Naive thymus-derived CD8-positive, alpha-beta T cell (primary cell): ENCODE results near the gene SLC22A1. TPM values are rescaled to one million over a fixed set of nuclear protein-coding genes. Genes with fewer than 3 reads are reported as not detected.
"Not testable (repeated sequence)": the region's sequence is repeated elsewhere in the genome, so short reads cannot be mapped to it uniquely, and the experiment has no call there.

Source experiments
- ATAC-seq, 2 donors: fragments of 150-1000 bp; cut with Tn5 transposase in 1 of 2; sonication (Bioruptor Pico), chemical (Tn5 transposase) in 1 of 2; 1 replicate in 1 of 2; 2 replicates in 1 of 2; pipeline ENCODE4 v1.10.0; 2021; ENCODE audit warnings: mild to moderate bottlenecking in 2 of 2, moderate library complexity in 2 of 2
- POLR2A ChIA-PET: fragments of 350-600 bp; sonication (Branson Sonifier 250); formaldehyde crosslinking; loops from one replicate; lab custom pipeline; 2021; ENCODE audit warnings: antibody characterized with exemption; lab: Charles Lee
- DNase-seq, 10 donors: peaks; one replicate each; pipeline versions ENCODE4 v3.0.0 to v3.0.0-alpha.2; 2020 to 2022
- H3K27ac Mint-ChIP-seq, 10 donors: one replicate each; pipeline ENCODE4 v1.8.0; 2020 to 2022; ENCODE audit warnings: mild to moderate bottlenecking in 10 of 10, mixed read lengths in 10 of 10, moderate library complexity in 4 of 10, inconsistent platforms in 1 of 10
- H3K27me3 Mint-ChIP-seq, 5 donors: one replicate each; pipeline ENCODE4 v1.8.0; 2021 to 2022; ENCODE audit warnings: mixed read lengths in 5 of 5
- H3K36me3 Mint-ChIP-seq, 3 donors: one replicate each; pipeline ENCODE4 v1.8.0; 2020 to 2022; ENCODE audit warnings: mixed read lengths in 3 of 3, mild to moderate bottlenecking in 2 of 3, inconsistent platforms in 1 of 3
- H3K4me1 Mint-ChIP-seq, 4 donors: one replicate each; pipeline ENCODE4 v1.8.0; 2021 to 2022; ENCODE audit warnings: mixed read lengths in 4 of 4
- H3K4me3 Mint-ChIP-seq, 10 donors: one replicate each; pipeline ENCODE4 v1.8.0; 2020 to 2022; ENCODE audit warnings: mild to moderate bottlenecking in 10 of 10, mixed read lengths in 10 of 10, moderate library complexity in 6 of 10, inconsistent platforms in 1 of 10
- H3K9me3 Mint-ChIP-seq, 9 donors: one replicate each; pipeline ENCODE4 v1.8.0; 2020 to 2022; ENCODE audit warnings: mixed read lengths in 9 of 9, mild to moderate bottlenecking in 3 of 9, inconsistent platforms in 1 of 9, moderate library complexity in 1 of 9
- polyA plus RNA-seq, 3 donors: library from polyadenylated mRNA; unstranded; fragments of 300-500 nt; fragmentation: Illumina TruSeq; gene quantifications; one replicate each; pipeline ENCODE4 v1.2.3, GENCODE V29; 2021
- total RNA-seq, 8 experiments: library from RNA in 2 of 8; stranded (reverse) in 2 of 8; gene quantifications; one replicate each; pipeline ENCODE4 v1.2.3 and lab custom pipeline; 2021 to 2026

Gene SLC22A1
- total and polyA plus RNA-seq, 5 experiments from 2014 or later: 0.18 to 2.3 (median 1.5) TPM; not detected in 2

DNA sequence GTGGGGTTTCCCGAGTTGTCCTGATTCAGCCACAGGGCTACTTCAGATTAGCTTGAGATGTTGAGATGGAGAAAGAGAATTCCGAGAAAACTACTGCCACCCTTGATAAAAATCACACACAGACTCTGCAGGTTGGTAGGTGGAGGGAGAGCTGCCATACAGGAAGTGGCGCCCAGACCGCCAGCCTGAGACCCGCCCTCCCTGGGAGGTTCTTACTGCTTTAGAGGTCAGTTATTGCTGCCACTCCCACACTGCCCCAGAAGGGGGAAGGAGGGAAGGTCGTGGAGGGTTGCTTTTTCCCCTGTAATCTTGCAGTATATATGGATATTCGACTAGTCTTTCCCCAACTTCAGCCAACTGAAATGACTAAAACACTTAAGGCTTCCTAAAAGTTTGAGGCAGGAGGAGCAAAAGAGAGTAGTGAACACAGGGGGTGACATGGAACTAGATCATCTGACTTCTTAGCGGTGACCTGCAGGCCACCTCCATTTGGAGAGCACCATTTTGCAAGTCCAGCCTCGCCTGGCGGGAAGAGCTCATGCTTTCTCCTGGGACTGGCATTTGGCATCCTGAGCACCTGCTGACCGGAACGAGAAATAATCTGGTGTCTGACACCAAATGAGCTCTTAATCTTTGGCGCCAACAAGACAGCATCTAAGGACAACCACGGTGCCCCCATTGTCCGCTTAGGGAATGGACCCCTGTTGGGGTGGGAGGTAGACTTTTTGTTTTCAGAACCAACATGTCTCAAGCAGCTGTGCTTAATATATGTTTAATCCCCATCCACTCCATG, 35.7 kb upstream of the SLC22A1 start:
- no peak overlapping the region for H3K4me3 Mint-ChIP-seq
- no peak for ATAC-seq
- H3K4me1 Mint-ChIP-seq: peaks cover 0 to 8% (median 6%) of the 10 kb centered on the region in 4 donors
- no peaks in the 10 kb centered on the region for H3K9me3 Mint-ChIP-seq
- H3K36me3 Mint-ChIP-seq: peaks cover 0 to 94% (median 65%) of the 10 kb centered on the region in 3 donors
- POLR2A ChIA-PET: no interaction called here
- DNase-seq: no peak
- no peak overlapping the region for H3K27ac Mint-ChIP-seq
- H3K27me3 Mint-ChIP-seq: no peaks in the 10 kb centered on the region

- Mint-ChIP-seq H3K27ac (no peak overlapping the region), H3K9me3 (no peaks in the 10 kb centered on the region), H3K4me1 (peaks cover 0 to 8% (median 5%) of the 10 kb centered on the region in 4 donors), H3K27me3 (no peaks in the 10 kb centered on the region), H3K4me3 (no peak overlapping the region), H3K36me3 (peaks cover 0 to 91% (median 59%) of the 10 kb centered on the region in 3 donors)
- DNase-seq: no peak
- POLR2A ChIA-PET: no interaction called here
- no peak for ATAC-seq
These were observed 34.9 kb upstream of the SLC22A1 start for GRCh38 chr6:160086754-160087153.

- Mint-ChIP-seq H3K9me3 (no peaks in the 10 kb centered on the region), H3K4me3 (no peak overlapping the region), H3K36me3 (peaks cover 0 to 89% (median 53%) of the 10 kb centered on the region in 3 donors), H3K4me1 (peaks cover 0 to 8% (median 4%) of the 10 kb centered on the region in 4 donors), H3K27ac (peak overlapping the region in 3 of 10 donors; percentile 14 to 85 (median 29)), H3K27me3 (no peaks in the 10 kb centered on the region)
- DNase-seq: no peak
- POLR2A ChIA-PET: no interaction called here
- no peak for ATAC-seq
These were observed 33.4 kb upstream of the SLC22A1 start for GRCh38 chr6:160088069-160088783.

- ATAC-seq (no peak), DNase-seq (no peak)
- H3K9me3 Mint-ChIP-seq: no peaks in the 10 kb centered on the region
- H3K4me3 Mint-ChIP-seq: no peak overlapping the region
- peak overlapping the region in 2 of 10 donors; percentile 22 to 47 for H3K27ac Mint-ChIP-seq
- peaks cover 3 to 89% (median 50%) of the 10 kb centered on the region in 3 donors for H3K36me3 Mint-ChIP-seq
- H3K27me3 Mint-ChIP-seq: no peaks in the 10 kb centered on the region
- POLR2A ChIA-PET: no interaction called here
- peaks cover 0 to 8% (median 4%) of the 10 kb centered on the region in 4 donors for H3K4me1 Mint-ChIP-seq
These were observed 32.7 kb upstream of the SLC22A1 start for GRCh38 chr6:160088784-160089533.

DNA sequence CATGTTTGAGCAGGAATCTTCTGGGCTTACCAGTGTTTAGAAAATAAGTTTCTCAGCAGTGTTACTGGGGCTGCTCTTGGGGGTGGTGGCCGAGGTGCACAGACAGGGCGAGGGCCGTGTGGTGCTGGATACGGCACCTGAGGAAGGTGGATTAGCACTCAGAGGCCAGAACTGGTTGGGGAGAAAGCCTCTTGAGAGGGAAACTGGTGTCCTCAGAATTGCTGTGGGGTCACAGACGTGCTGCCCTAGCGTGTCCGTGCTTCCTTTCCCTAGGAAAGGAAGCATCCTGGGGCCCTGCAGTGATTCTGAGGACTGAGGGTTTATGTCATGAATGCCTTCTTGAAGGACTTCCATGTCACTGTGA, 32.1 kb upstream of the SLC22A1 start:
- Mint-ChIP-seq H3K4me1 (peaks cover 0 to 8% (median 2%) of the 10 kb centered on the region in 4 donors), H3K27ac (peak overlapping the region in 1 of 10 donors; percentile 22), H3K27me3 (no peaks in the 10 kb centered on the region), H3K36me3 (peaks cover 3 to 89% (median 50%) of the 10 kb centered on the region in 3 donors), H3K9me3 (no peaks in the 10 kb centered on the region), H3K4me3 (no peak overlapping the region)
- POLR2A ChIA-PET: no interaction called here
- ATAC-seq (no peak), DNase-seq (no peak)

DNA sequence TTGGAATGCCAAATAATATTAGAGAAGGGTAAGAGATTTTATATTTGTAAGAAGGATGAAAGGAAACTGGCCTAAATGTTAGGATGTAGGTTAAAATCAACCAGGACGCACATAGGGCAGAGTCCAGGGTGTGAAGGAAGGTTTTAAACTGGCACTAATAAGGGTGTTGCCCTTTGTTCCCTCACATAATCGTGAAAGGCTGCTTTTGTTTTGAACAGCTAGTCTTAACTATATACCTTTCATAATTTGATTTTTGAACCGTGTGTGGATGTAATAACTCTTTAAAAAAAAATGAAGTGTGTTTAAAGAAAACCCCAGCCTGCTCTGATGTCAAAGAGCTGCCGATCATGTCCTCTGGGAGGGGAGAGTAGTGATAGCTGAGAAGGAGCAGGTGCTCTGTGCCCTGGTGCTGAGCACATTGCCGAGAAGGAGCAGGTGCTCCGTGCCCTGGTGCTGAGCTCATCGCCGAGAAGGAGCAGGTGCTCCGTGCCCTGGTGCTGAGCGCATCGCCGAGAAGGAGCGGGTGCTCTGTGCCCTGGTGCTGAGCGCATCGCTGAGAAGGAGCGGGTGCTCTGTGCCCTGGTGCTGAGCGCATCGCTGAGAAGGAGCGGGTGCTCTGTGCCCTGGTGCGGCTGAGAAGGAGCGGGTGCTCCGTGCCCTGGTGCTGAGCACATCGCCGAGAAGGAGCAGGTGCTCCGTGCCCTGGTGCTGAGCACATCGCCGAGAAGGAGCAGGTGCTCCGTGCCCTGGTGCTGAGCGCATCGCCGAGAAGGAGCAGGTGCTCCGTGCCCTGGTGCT, 31.0 kb upstream of the SLC22A1 start:
- DNase-seq, H3K9me3 Mint-ChIP-seq, POLR2A ChIA-PET, ATAC-seq, H3K4me3 Mint-ChIP-seq, H3K4me1 Mint-ChIP-seq, H3K27me3 Mint-ChIP-seq: not testable (repeated sequence)
- peaks cover 3 to 88% (median 47%) of the 10 kb centered on the region in 3 donors for H3K36me3 Mint-ChIP-seq
- peak overlapping the region in 2 of 10 donors; percentile 11 to 40 for H3K27ac Mint-ChIP-seq

- DNase-seq, POLR2A ChIA-PET, ATAC-seq, H3K4me1 Mint-ChIP-seq, H3K4me3 Mint-ChIP-seq, H3K27me3 Mint-ChIP-seq, H3K27ac Mint-ChIP-seq, H3K9me3 Mint-ChIP-seq: not testable (repeated sequence)
- H3K36me3 Mint-ChIP-seq: peaks cover 3 to 88% (median 44%) of the 10 kb centered on the region in 3 donors
These were observed 29.4 kb upstream of the SLC22A1 start for GRCh38 chr6:160092176-160092575.

DNA sequence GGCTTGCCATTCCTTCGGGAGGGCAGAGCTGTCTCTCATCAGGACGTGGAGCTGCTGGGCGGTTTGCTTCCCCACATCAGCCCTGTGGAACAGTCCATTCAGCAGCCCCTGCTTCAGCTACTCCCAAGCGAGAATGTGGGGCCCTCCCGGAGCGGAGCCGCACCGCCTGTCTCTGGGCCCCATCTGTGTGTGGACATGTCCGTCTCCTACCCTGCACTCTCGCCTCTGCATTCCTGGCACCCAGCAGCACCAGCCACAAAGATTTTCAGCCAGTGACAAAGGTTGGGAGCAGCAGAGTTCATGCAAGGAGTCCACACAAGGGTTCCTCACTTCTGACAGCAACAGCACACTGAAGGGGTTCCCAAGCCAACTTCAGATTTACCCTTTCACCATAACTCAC, 29.0 kb upstream of the SLC22A1 start:
- Mint-ChIP-seq H3K36me3 (peaks cover 3 to 88% (median 42%) of the 10 kb centered on the region in 3 donors), H3K27ac (peak overlapping the region in 1 of 10 donors; percentile 63), H3K27me3 (no peaks in the 10 kb centered on the region), H3K4me1 (peaks cover 0 to 2% (median under 1%) of the 10 kb centered on the region in 4 donors), H3K4me3 (no peak overlapping the region), H3K9me3 (no peaks in the 10 kb centered on the region)
- DNase-seq (no peak), ATAC-seq (no peak)
- POLR2A ChIA-PET: no interaction called here

- Mint-ChIP-seq H3K27me3 (no peaks in the 10 kb centered on the region), H3K9me3 (no peaks in the 10 kb centered on the region), H3K4me3 (no peak overlapping the region), H3K36me3 (peaks cover 3 to 88% (median 43%) of the 10 kb centered on the region in 3 donors), H3K27ac (no peak overlapping the region), H3K4me1 (peaks cover 0 to 3% (median under 1%) of the 10 kb centered on the region in 4 donors)
- ATAC-seq (no peak), DNase-seq (no peak)
- POLR2A ChIA-PET: no interaction called here
These were observed 28.6 kb upstream of the SLC22A1 start for GRCh38 chr6:160093061-160093460.

DNA sequence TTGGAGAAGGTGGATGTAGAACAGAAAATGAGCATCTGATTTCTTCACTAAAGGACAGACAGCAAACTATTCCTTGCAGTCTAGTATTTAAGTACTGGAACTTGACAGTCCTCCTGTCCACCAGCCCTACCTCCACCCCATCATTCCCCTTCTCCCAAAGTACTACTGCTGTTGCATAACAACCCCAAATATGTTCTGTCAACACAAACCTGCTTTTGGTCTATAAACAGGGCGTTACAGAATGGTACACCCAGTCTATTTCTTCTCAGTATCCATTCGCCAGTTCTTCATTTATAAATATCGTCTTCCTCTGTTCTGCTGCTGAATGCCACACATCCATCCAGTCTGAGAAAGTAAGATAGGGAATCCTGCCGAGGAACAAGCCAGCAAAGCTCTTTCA, 27.7 kb upstream of the SLC22A1 start:
- ATAC-seq: no peak
- Mint-ChIP-seq H3K27ac (peak overlapping the region in 2 of 10 donors; percentile 46 to 60), H3K9me3 (no peaks in the 10 kb centered on the region), H3K27me3 (no peaks in the 10 kb centered on the region), H3K36me3 (peaks cover 3 to 90% (median 43%) of the 10 kb centered on the region in 3 donors), H3K4me1 (peaks cover 0 to 5% (median 3%) of the 10 kb centered on the region in 4 donors), H3K4me3 (no peak overlapping the region)
- POLR2A ChIA-PET: no interaction called here
- no peak for DNase-seq

- Mint-ChIP-seq H3K9me3 (no peaks in the 10 kb centered on the region), H3K36me3 (peaks cover 3 to 83% (median 39%) of the 10 kb centered on the region in 3 donors), H3K4me1 (peaks cover 7 to 16% (median 8%) of the 10 kb centered on the region in 4 donors), H3K4me3 (no peak overlapping the region), H3K27me3 (no peaks in the 10 kb centered on the region), H3K27ac (peak overlapping the region in 2 of 10 donors; percentile 1 to 25)
- no peak for ATAC-seq
- DNase-seq: no peak
- POLR2A ChIA-PET: interaction anchor here (0.6 kb wide), 1 partner anchor 431 kb away, joined by 3 read pairs; no protein-coding TSS in a partner anchor
These were observed 26.3 kb upstream of the SLC22A1 start for GRCh38 chr6:160095146-160095845.
